Colonic mucosa (tissue), 4 donors: ENCODE measurements around the gene CCDC136. TPM values are rescaled to one million over a fixed set of nuclear protein-coding genes. Genes with fewer than 3 reads are reported as not detected.
A peak's percentile ranks its signal among the peaks of the same experiment; 100 is the strongest.

ENCODE experiments used
- DNase-seq: peaks from one replicate; pipeline ENCODE4 v3.0.0-alpha.2; 2020
- H3K27ac ChIP-seq: fragments of 200-600 bp; one replicate; pipeline ENCODE4 v1.8.0; 2021
- H3K27me3 ChIP-seq: fragments of 200-600 bp; one replicate; pipeline ENCODE4 v1.8.0; 2021
- H3K36me3 ChIP-seq: fragments of 200-600 bp; one replicate; pipeline ENCODE4 v1.8.0; 2021
- H3K4me1 ChIP-seq: fragments of 200-600 bp; one replicate; pipeline ENCODE4 v1.8.0; 2021; ENCODE audit warnings: mild to moderate bottlenecking
- H3K4me3 ChIP-seq: fragments of 200-600 bp; one replicate; pipeline ENCODE4 v1.8.0; 2021
- H3K9ac ChIP-seq, 2 donors: one replicate each; pipeline ENCODE4 v1.7.0; 2013; ENCODE audit warnings: control low read depth in 2 of 2, low read depth in 2 of 2, low read length in 2 of 2
- H3K9me3 ChIP-seq: fragments of 200-600 bp; one replicate; pipeline ENCODE4 v1.8.0; 2021
- CTCF ChIP-seq: fragments of 200-600 bp; IDR thresholded peaks from one replicate; pipeline ENCODE4 v1.8.0; 2022; ENCODE audit warnings: antibody characterized with exemption, mild to moderate bottlenecking
- intact Hi-C: fragments of 100-400 bp; cut with DNase I; formaldehyde crosslinking; loops from one replicate; pipeline ENCODE4 v1.14.1; 2022
- total RNA-seq, 2 donors: library from RNA; stranded (reverse); fragmentation: NEBNext Ultra II Directional in 1 of 2; extraction: Animal tissue kit (Norgen Biotek cat#: 25700) in 1 of 2; gene quantifications; one replicate each; pipeline ENCODE4 v1.2.1, GENCODE V29; 2021
- donor health status: healthy.
- donor health status: DM: no; HTN: no; CAD: no.
- donor health status: DM: no; HTN: no; CAD: no.

The CCDC136 gene
- total RNA-seq, 2 donors from 2014 or later, result 0.64 to 5.8 TPM

GRCh38 chr7:128801003-128801402 lies 9.2 kb downstream of the CCDC136 start:
- peak; percentile 40 for DNase-seq
- Histone ChIP-seq H3K9me3 (no peaks in the 10 kb centered on the region), H3K4me3 (no peak overlapping the region), H3K27me3 (no peaks in the 10 kb centered on the region), H3K36me3 (no peaks in the 10 kb centered on the region), H3K4me1 (no peaks in the 10 kb centered on the region), H3K27ac (no peak overlapping the region), H3K9ac (no peak overlapping the region)
- intact Hi-C loops, result no loop called here
- TF ChIP-seq CTCF, result no peak

- no peaks in the 10 kb centered on the region for H3K4me1 ChIP-seq
- no peak overlapping the region for H3K4me3 ChIP-seq
- no peaks in the 10 kb centered on the region for H3K36me3 ChIP-seq
- TF ChIP-seq CTCF, result no peak
- intact Hi-C loops, result no loop called here
- H3K9me3 ChIP-seq, result no peaks in the 10 kb centered on the region
- DNase-seq, result no peak
- no peak overlapping the region for H3K9ac ChIP-seq
- H3K27me3 ChIP-seq, result no peaks in the 10 kb centered on the region
- H3K27ac ChIP-seq, result no peak overlapping the region
These were observed 10.1 kb downstream of the CCDC136 start for GRCh38 chr7:128801667-128802418.

GRCh38 chr7:128804484-128804883 lies 12.7 kb downstream of the CCDC136 start:
- Histone ChIP-seq H3K27me3 (no peaks in the 10 kb centered on the region), H3K4me1 (no peaks in the 10 kb centered on the region), H3K4me3 (no peak overlapping the region), H3K36me3 (no peaks in the 10 kb centered on the region), H3K9me3 (no peaks in the 10 kb centered on the region), H3K9ac (no peak overlapping the region), H3K27ac (no peak overlapping the region)
- TF ChIP-seq CTCF, result no peak
- no peak for DNase-seq
- intact Hi-C loops, result no loop called here

GRCh38 chr7:128805225-128805624 lies 13.5 kb downstream of the CCDC136 start:
- TF ChIP-seq CTCF, result no peak
- H3K9ac ChIP-seq, result no peak overlapping the region
- no peak for DNase-seq
- no peak overlapping the region for H3K4me3 ChIP-seq
- H3K36me3 ChIP-seq, result no peaks in the 10 kb centered on the region
- no peaks in the 10 kb centered on the region for H3K27me3 ChIP-seq
- intact Hi-C loops, result no loop called here
- H3K27ac ChIP-seq, result no peak overlapping the region
- H3K4me1 ChIP-seq, result no peaks in the 10 kb centered on the region
- no peaks in the 10 kb centered on the region for H3K9me3 ChIP-seq

- no peak overlapping the region for H3K4me3 ChIP-seq
- intact Hi-C loops, result no loop called here
- no peak overlapping the region for H3K27ac ChIP-seq
- H3K27me3 ChIP-seq, result no peaks in the 10 kb centered on the region
- no peaks in the 10 kb centered on the region for H3K9me3 ChIP-seq
- no peak overlapping the region for H3K9ac ChIP-seq
- no peaks in the 10 kb centered on the region for H3K36me3 ChIP-seq
- no peak for TF ChIP-seq CTCF
- DNase-seq, result no peak
- H3K4me1 ChIP-seq, result no peaks in the 10 kb centered on the region
These were observed 15.4 kb downstream of the CCDC136 start for GRCh38 chr7:128807191-128807590.
